ENCODE results near the gene PDLIM7.

DNA sequence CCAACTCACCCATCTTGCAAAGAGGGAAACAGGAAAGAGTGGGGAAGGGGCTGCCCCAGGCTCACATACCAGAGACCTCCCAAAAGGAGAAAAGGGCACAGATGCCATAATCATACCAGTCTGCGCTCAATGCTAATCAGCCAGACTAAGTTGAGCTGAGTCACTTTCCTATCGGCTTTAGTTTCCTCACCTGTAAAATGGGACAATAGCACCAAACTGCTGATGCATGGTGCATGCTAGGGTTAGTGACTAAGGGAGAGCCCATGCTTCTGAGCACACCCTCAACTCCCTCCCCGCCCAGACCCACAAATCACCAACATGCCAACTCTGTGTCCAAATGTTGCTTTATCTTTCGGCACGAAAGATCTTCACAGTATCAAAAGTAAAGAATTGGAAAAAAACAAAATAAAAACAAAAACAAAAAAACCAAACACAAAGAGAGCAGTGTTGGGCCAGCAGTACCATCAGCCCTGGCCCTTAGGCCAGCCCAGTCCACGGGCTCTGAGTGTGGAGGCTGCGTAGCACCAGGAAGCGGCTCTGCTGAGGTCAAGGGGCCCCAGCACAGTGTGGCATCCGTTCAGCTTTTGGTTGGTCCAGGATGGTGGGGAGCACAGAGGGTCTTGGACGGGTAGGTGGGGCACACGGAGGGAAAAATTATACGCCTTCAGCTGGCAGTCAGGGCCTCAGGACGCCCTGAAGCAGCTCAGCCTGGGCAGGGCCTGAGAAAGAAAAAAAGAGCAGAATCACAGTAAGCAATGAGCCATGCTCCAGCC lies 22.2 kb upstream of the PDLIM7 start:
- TF ChIP-seq, protein P1, sequence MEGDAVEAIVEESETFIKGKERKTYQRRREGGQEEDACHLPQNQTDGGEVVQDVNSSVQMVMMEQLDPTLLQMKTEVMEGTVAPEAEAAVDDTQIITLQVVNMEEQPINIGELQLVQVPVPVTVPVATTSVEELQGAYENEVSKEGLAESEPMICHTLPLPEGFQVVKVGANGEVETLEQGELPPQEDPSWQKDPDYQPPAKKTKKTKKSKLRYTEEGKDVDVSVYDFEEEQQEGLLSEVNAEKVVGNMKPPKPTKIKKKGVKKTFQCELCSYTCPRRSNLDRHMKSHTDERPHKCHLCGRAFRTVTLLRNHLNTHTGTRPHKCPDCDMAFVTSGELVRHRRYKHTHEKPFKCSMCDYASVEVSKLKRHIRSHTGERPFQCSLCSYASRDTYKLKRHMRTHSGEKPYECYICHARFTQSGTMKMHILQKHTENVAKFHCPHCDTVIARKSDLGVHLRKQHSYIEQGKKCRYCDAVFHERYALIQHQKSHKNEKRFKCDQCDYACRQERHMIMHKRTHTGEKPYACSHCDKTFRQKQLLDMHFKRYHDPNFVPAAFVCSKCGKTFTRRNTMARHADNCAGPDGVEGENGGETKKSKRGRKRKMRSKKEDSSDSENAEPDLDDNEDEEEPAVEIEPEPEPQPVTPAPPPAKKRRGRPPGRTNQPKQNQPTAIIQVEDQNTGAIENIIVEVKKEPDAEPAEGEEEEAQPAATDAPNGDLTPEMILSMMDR (IDR thresholded peaks at IDR 0.05; ENCODE audit: low read depth, low read length) = no peak
- no peak for TF ChIP-seq EZH2phosphoT487 (IDR thresholded peaks at IDR 0.05; ENCODE audit: low read depth)

Measured in OCI-LY3 (cell line).